ENCODE data around the gene JADE2.

DNA sequence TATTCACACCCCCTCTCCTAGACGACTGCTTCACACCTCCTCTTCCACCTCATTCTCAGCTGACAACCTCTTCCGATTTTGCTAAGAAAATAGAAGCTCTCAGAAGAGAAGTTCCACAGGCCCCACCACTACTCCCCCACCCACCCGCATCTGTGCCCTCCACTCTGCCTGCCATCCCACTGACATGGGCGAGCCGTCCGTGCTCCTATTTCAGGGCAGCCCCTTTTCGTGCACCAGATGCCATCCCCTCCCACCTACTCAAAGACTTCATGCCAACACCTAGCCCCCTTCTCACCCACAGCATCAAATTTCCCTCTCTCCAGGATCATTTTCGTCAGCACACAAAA is 34.6 kb upstream of the JADE2 start:
- TF ChIP-seq, protein P1, sequence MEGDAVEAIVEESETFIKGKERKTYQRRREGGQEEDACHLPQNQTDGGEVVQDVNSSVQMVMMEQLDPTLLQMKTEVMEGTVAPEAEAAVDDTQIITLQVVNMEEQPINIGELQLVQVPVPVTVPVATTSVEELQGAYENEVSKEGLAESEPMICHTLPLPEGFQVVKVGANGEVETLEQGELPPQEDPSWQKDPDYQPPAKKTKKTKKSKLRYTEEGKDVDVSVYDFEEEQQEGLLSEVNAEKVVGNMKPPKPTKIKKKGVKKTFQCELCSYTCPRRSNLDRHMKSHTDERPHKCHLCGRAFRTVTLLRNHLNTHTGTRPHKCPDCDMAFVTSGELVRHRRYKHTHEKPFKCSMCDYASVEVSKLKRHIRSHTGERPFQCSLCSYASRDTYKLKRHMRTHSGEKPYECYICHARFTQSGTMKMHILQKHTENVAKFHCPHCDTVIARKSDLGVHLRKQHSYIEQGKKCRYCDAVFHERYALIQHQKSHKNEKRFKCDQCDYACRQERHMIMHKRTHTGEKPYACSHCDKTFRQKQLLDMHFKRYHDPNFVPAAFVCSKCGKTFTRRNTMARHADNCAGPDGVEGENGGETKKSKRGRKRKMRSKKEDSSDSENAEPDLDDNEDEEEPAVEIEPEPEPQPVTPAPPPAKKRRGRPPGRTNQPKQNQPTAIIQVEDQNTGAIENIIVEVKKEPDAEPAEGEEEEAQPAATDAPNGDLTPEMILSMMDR (IDR thresholded peaks at IDR 0.05) = no peak
- no peak for TF ChIP-seq POLR2A (IDR thresholded peaks at IDR 0.05)

All from right lobe of liver (tissue), 4 donors.